GM21529 (cell line): ENCODE measurements around the gene CDC42EP1.
"Not testable (repeated sequence)": the region's sequence is repeated elsewhere in the genome, so short reads cannot be mapped to it uniquely, and the experiment has no call there.

ENCODE experiments used
- ATAC-seq: cut with Tn5 transposase; IDR thresholded peaks from one replicate; pipeline ENCODE4 v1.9.1; 2021; ENCODE audit not compliant: unreplicated experiment

The CDC42EP1 gene

GRCh38 chr22:37559901-37560607, at the start of gene CDC42EP1:
Gene CDC42EP1 (plus strand): TSS chr22:37560480. CDS start chr22:37566350, 5,870 bp downstream.
- no peak for ATAC-seq

DNA sequence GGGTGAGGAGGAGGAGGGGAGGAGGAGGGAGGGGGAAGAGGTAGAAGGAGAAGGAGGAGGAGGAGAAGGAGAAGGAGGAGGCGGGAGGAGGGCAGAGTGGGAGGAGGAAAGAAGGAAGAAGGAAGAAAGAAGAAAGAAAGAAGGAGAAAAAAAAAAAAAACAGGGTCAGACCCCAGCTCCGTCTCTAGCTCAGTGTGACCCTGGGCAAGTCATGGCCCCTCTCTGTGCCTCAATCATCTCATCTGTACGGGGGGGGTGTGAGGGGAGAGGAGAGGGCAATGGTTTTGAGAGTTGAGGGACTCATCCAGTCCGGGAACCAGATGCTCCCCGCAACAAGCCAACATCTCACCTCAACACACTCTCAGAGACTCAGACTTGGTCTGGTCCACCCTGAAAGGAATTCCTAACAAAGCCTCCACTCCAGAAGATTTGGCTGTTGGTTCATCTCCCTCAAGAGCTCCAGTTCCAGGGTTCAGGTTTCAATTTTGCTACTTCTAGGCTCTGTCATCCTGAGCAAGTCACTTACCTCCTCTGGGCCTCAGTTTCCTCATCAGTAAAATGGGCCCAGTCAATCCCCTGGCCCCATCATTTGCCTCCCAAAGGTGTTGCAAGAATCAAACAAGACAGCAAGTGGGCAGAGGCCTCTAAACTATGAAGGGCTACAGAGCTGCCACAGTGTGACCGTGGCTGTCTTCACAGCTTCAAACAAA, 48.7 kb upstream of the CDC42EP1 start:
- ATAC-seq: no peak

DNA sequence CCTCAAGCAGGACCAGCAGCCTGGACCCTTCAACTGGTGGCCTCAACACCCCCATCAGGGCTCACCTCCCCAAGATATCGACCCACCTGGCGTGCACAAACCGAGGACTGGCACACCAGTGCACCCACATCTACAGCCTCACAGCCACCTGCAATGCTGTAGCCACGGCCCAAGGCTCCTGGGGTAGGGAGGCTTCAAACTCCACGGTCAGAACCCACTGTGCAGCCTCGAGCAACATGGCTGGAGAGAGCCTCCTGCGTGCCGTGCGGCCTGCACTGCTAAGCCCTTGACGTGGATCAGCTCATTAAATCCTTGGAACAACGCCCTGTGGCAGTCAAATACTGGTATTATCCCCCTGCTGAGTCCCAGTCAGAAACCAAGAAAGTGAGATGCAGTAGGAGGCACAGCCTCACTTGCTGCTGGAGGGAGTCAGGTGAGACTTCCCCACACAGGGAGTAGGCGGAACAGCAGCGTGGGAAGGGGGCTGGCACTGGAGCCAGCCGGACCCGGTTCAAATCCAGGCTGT, 45.7 kb upstream of the CDC42EP1 start:
- no peak for ATAC-seq

DNA sequence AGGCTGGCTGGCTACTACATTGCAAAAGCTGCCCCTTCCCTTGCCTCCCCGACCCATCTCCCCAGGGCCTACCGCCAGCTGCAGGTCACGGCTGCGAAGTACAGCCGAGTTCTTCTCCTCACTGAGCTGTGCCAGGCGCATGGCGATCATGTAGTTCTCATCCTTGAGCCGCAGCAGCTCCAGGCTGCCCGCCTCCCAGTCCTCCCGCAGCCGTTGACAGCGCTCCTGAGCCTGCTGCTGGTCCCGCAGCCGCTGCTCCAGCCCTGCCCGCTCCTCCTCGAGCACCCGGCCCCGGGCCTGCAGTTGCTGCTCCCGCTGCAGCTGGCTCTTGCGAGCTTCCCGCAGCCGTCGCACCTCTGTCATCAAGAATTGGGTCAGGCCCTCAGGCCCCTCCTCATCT, 44.4 kb upstream of the CDC42EP1 start:
- ATAC-seq: no peak

GRCh38 chr22:37516456-37516855, 43.8 kb upstream of the CDC42EP1 start:
- no peak for ATAC-seq

DNA sequence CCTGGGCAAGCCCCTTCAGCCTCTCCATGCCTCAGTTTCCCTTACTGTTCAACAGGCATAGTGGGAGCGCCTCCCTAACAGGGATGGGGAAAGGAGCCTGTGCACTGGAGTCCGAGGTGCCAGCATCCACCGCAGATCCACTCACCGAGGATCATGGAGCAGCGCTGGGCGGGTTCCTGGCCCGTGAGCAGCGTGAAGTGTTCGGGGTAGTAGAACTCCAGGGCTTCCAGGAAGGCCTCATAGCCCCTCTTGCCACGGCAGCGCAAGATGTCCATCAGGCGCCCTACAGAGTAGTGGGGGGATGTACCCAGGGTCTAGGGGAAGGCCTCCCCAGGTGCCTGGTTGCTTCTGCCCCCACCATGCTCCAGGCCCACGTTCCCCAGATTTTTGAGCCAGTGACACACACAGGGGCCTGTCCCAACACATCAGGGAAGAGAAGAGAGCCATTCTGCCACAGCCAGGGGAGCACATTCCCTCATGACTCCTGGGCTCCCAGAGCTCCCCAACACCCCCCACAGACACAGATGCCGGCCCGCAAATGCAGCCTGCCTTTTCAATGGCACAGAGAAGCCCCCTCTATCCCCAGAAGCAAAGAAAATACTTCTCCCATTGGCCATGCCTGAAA, 42.3 kb upstream of the CDC42EP1 start:
- no peak for ATAC-seq

- ATAC-seq: no peak
These were observed 41.6 kb upstream of the CDC42EP1 start for GRCh38 chr22:37518509-37519267.

DNA sequence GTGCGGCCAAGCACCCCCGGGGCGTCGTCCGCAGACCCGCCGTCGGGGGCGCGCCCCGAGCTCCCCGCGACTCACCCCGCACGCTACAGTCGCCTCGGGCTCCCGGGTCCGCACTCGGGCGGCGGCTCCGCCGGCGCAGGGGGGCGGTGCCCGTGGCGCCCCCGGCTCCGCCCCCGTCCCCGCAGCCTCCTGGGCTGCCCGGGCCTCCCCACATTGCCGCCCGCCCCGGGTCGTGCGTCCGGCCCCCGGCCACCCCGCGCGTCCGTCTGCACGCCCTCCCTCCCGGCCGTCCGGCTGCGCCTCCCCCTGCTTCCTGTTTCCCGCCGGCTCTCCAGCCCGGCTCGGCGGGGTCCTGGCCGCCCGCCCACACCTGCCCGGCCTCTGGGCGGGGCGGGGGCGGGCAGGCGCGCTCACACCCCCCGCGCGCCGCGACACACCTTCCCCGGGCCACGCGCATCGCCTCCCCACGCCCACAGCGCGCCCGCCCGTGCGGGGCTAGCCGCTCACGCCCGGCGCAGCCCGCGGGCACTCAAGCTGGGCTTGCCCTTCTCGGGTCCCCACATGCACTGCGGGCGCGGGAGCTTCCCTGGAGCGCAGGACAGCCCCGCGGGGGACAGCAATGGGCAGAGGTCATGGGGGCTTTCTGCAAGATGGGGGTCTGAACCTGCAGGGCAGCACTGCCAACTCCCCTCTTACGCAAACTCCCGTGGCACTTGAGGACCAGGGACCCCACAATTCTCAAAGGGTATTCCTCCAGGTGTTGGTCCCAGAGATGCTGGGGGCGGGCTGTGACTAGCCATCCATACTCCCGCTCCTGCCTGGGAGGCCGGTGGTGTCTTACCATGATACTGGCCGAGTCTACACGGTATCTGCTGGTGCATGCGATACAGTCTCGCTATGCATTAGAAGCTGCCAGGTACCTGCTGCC, 40.7 kb upstream of the CDC42EP1 start, which contains the start of gene CARD10:
CARD10 (minus strand) TSS at position 148 of the 928 bp plus-strand sequence. CDS start 215 bp downstream, outside the sequence.
- no peak for ATAC-seq

GRCh38 chr22:37520776-37521191, 39.5 kb upstream of the CDC42EP1 start:
- ATAC-seq: no peak

DNA sequence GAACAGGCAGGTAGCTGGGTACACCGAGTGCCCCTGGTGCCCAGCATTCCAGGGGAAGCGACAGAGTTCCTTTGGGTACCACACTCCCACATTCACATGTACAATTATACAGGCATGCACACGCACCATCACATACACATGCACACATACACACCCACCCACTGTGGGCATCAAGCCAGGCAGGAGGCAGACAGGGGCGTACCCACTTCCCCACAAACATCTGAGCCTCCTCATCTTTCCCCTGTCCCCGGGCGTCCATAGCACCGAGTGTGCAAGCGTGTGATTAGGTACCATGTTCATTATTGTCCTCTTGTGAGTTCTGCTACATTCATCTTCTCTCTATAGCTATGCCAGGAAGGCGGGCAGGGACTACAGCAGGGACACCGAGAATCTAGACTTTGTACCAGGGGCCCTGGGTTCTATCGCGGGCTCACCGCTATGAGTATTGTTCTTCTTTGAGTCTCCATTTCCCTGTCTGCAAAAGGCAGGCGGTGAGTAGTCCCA, 39.0 kb upstream of the CDC42EP1 start:
- no peak for ATAC-seq

- no peak for ATAC-seq
These were observed 37.8 kb upstream of the CDC42EP1 start for GRCh38 chr22:37522482-37522881.

DNA sequence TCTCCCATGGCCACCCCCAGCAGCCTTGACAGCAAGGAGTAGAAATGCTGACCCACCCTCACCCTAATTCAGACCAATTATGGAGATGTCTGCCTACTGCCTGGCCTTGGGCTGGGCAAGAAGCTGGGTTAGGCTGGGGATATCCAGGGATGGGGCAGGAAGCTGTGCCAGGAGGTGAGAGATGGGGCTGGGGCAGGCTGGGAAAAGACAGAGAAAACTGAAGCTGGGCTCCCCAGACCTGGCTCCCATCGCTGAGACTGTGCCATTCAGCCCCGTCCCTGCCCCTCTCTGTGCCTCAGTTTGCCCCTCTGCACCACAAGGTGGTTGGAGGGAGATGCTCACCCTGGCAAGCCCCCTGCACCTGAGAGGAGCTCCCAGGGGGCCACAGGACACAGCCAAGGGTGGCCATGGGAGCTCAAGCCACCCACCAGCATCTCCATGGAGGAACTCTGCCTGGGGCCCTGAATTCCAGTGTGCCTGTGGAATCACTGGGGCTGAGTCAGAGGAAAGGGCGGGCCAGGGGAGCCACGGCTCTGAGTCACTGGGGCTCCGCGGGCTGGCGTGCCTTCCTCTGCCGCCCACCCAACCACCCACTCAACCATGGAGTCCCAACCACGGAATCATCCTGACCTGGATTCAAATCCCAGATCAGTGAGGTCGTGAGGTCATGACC, 35.1 kb upstream of the CDC42EP1 start:
- ATAC-seq: no peak

DNA sequence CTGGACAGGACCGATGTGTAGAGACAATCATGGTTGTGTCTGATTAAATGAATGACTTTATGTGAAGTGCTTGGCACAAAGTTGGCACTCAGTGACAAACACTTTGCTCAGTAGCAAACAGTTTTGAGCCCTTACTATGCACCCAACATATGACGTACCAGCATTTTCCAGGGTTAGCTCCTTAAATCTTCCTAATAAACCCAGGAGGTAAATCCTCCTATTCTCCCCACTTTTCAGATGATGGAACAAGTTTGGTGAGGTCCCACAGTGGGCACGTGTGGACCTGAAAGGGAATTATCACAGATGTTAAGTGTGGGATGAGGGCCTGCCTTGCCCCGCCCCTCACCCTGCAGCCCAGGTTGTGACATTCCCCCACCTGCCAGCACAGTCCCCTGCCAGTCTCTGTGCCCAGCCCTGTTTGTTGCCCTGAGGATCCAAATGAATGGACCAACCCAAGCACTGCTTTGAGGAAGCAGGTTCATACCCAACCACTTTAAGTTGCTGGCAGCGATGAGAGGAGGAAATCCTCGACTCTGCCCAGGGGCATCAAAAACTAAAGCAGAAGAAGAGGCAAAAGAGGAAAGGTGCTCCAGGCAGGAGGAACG, 34.4 kb upstream of the CDC42EP1 start:
- no peak for ATAC-seq

- ATAC-seq: no peak
These were observed 33.9 kb upstream of the CDC42EP1 start for GRCh38 chr22:37526376-37526775.

GRCh38 chr22:37527081-37527752, 33.1 kb upstream of the CDC42EP1 start:
- not testable (repeated sequence) for ATAC-seq

DNA sequence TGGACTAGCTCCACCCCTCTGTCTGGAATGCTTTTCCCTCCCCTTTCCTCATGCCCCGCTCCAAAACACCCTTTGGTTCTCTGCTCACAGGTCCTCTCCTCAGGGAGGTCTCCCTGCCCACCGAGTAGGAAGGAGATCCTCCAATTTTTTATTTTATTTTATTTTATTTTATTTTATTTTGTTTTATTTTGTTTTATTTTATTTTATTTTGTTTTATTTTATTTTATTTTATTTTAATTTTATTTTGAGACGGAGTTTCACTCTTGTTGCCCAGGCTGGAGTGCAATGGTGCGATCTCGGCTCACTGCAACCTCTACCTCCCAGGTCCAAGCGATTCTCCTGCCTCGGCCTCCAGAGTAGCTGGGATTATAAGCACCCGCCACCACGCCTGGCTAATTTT, 32.3 kb upstream of the CDC42EP1 start:
- ATAC-seq: not testable (repeated sequence)

DNA sequence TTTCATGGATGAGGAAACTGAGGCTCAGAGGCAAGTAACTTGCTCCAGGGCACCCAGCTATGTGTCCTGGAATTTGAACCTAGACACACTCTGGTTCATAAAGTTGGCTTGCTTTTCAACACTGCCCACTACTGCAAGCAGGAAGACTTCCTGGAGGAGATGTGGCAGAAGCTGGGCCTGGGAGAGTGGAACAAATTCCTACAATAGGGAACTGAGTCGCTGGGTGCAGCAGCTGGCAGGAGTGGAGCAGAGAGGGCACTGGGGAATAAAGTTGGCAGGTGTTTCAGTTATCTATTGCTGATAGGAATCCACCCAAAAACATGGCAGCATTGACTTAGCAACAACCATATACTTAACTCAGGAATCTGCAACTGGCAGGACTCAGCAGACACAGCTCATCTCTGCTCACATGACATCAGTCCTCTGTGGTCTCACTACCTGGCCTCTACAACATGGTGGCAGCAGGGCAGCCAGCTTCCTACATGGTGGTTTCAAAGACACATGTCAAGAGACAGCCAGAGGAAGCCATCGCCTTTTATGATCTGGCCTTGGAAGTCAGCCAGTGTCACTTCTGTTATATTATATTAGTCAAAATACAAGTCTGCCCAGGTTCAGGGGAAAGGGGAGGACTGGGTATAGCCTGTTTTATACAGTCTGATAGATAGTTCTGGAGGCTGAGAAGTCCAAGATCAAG, 30.5 kb upstream of the CDC42EP1 start:
- ATAC-seq: no peak

DNA sequence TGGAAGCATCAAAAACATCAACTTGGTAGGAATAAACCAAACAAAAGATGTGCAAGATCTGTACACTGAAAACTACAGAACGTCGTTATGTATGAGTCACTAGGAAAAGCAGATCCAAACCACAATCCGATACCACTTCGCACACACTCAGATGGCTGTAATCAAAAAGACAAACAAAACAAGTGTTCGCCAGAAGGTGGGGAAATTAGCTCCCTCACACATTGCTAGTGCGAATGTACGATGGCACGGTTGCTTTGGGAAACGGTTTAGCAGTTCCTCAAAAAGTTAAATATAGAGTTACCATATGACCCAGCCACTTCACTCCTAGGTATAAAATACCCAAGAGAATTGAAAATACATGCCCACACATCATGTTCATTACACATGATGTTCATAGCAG, 26.3 kb upstream of the CDC42EP1 start:
- no peak for ATAC-seq
